ENCODE data around the gene CELF2.

CELF2 gene

DNA sequence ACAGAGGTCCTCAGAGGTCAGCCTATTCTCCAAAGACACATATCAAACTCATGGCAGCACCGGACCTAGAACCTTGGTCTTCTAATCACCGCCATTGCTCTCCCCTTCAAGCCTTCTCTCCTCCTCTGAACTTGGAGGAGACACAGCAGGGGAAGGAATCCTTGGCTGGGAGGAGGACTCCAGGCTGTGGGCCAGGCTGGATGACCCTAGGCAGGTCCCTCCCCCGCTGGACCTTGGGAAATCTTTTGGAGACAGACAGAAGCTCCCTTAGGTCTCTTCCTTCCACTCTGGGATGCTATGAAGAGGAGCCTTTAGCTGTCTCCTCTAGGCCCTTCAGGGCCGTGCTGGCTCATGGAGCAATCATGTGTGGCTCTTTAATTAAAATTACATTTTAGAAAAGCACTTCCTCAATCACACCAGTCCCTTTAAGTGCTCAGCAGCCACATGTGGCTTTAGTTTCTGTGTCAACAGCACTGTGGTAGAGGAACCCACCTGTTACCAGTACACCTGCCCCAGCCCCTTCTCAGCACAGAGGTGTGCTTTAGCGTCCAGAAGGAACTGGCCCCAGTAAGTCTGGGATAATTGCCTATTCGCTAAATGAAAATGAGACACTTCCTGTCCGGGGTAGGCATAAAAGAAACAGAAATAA is 238.2 kb downstream of the CELF2 start:
- no peaks in the 10 kb centered on the region for H3K9me3 ChIP-seq (ENCODE audit: control insufficient read depth, insufficient read depth, low read depth, low read length)
- TF ChIP-seq IKZF3 (tag by site-specific recombination; IDR thresholded peaks at IDR 0.05) (no peak), ZNF658 (tag by site-specific recombination; IDR thresholded peaks at IDR 0.05) (no peak), ZNF146 (tag by site-specific recombination; IDR thresholded peaks at IDR 0.05) (no peak), SCRT2 (tag by site-specific recombination; IDR thresholded peaks at IDR 0.05) (peak; percentile 74), SCRT1 (tag by site-specific recombination; IDR thresholded peaks at IDR 0.05; ENCODE audit: borderline replicate concordance) (peak; percentile 24; the same call in 1 of the 2 replicates), ZBTB17 (tag by site-specific recombination; IDR thresholded peaks at IDR 0.05) (no peak), SP7 (tag by site-specific recombination; IDR thresholded peaks at IDR 0.05) (no peak), SP2 (tag by site-specific recombination; IDR thresholded peaks at IDR 0.05) (no peak), ZNF354C (tag by site-specific recombination; IDR thresholded peaks at IDR 0.05; ENCODE audit: borderline replicate concordance, low read depth) (no peak), ZNF555 (tag by site-specific recombination; conservative IDR thresholded peaks at IDR 0.05) (no peak)
- TF ChIP-seq, protein P1, sequence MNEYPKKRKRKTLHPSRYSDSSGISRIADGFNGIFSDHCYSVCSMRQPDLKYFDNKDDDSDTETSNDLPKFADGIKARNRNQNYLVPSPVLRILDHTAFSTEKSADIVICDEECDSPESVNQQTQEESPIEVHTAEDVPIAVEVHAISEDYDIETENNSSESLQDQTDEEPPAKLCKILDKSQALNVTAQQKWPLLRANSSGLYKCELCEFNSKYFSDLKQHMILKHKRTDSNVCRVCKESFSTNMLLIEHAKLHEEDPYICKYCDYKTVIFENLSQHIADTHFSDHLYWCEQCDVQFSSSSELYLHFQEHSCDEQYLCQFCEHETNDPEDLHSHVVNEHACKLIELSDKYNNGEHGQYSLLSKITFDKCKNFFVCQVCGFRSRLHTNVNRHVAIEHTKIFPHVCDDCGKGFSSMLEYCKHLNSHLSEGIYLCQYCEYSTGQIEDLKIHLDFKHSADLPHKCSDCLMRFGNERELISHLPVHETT (tag by site-specific recombination; IDR thresholded peaks at IDR 0.05): no peak
- TF ChIP-seq, protein P2, sequence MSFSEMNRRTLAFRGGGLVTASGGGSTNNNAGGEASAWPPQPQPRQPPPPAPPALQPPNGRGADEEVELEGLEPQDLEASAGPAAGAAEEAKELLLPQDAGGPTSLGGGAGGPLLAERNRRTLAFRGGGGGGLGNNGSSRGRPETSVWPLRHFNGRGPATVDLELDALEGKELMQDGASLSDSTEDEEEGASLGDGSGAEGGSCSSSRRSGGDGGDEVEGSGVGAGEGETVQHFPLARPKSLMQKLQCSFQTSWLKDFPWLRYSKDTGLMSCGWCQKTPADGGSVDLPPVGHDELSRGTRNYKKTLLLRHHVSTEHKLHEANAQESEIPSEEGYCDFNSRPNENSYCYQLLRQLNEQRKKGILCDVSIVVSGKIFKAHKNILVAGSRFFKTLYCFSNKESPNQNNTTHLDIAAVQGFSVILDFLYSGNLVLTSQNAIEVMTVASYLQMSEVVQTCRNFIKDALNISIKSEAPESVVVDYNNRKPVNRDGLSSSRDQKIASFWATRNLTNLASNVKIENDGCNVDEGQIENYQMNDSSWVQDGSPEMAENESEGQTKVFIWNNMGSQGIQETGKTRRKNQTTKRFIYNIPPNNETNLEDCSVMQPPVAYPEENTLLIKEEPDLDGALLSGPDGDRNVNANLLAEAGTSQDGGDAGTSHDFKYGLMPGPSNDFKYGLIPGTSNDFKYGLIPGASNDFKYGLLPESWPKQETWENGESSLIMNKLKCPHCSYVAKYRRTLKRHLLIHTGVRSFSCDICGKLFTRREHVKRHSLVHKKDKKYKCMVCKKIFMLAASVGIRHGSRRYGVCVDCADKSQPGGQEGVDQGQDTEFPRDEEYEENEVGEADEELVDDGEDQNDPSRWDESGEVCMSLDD (tag by site-specific recombination; IDR thresholded peaks at IDR 0.05): no peak
- ChIA-PET CTCF (no interaction called here), POLR2A (interaction anchor here (0.6 kb wide), 1 partner anchor 30 kb away, joined by 3 read pairs; no protein-coding TSS in a partner anchor)
- H3K36me3 ChIP-seq (ENCODE audit: control insufficient read depth in 2 of 2, insufficient read depth in 1 of 2, low read length in 2 of 2): peaks cover 3 to 25% of the 10 kb centered on the region in 2 experiments; a peak in 2 of 3 replicates
- no peak overlapping the region for H3K27ac ChIP-seq (ENCODE audit: extremely low read depth, low read depth, low read length)
- no peaks in the 10 kb centered on the region for H3K4me1 ChIP-seq (ENCODE audit: control insufficient read depth, insufficient read depth, low read length)
- H3K4me3 ChIP-seq (ENCODE audit: low read depth, low read length): no peak overlapping the region

DNA sequence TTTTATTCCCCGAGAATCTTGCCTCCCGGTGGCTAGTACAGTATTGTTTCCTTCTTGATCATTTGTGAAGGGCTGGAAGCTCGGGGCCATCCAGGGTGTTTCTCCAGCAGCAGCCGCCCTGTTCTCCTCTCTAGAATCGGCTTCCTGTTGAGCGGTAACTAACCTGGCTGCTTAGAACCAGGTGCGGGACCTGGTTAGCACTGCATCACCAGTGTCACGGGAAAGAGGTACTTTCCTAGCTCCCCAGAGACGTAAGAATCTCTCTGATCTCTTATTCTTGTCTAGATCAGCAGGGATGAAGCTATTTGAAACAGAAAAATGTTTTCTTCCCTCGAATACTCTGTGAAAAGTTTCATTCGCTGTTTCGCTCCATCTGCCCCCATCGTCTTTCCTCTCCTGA is 239.2 kb downstream of the CELF2 start:
- no peaks in the 10 kb centered on the region for H3K4me1 ChIP-seq (ENCODE audit: control insufficient read depth, insufficient read depth, low read length)
- H3K9me3 ChIP-seq (ENCODE audit: control insufficient read depth, insufficient read depth, low read depth, low read length): no peaks in the 10 kb centered on the region
- CTCF ChIA-PET: no interaction called here
- H3K36me3 ChIP-seq (ENCODE audit: control insufficient read depth in 2 of 2, insufficient read depth in 1 of 2, low read length in 2 of 2): peaks cover 3 to 33% of the 10 kb centered on the region in 2 experiments; a peak in 2 of 3 replicates
- H3K4me3 ChIP-seq (ENCODE audit: low read depth, low read length): no peak overlapping the region
- TF ChIP-seq ZNF843 (tag by site-specific recombination; IDR thresholded peaks at IDR 0.05) (no peak), ZBTB7A (tag by site-specific recombination; IDR thresholded peaks at IDR 0.05; ENCODE audit: low read depth) (no peak), YY2 (tag by site-specific recombination; IDR thresholded peaks at IDR 0.05) (no peak), ZNF354C (tag by site-specific recombination; IDR thresholded peaks at IDR 0.05; ENCODE audit: borderline replicate concordance, low read depth) (no peak), ZEB2 (tag by site-specific recombination; IDR thresholded peaks at IDR 0.05) (no peak)
- POLR2A ChIA-PET: no interaction called here
- H3K27ac ChIP-seq (ENCODE audit: extremely low read depth, low read depth, low read length): no peak overlapping the region

DNA sequence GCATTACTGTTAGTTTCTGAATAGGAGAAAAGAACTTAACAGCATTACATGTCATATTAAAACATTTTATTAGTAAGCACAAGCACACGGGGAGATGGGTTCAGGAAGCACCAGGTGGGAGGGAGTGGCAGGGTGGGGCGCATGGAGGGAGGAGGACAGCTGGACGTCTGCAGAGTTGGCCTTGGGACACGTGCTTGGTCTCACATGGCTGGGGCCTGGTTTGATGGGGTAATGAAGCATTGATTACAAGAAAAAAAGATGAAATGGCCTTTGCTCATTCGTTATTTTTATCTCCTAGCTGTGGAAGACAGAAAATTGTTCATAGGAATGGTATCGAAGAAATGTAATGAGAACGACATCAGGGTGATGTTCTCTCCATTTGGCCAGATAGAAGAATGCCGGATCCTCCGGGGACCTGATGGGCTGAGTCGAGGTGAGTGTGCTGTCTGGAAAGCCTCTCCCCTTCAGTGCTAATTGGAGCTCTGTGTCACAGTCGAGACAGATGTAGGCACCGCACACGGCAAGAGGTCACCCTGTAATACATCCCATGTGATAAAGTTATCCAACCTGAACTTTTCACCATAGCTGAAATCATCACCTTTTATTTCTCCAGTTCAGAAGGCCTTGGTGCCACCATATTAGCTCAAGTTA is 239.9 kb downstream of the CELF2 start:
- Histone ChIP-seq H3K27ac (ENCODE audit: extremely low read depth, low read depth, low read length) (no peak overlapping the region), H3K36me3 (ENCODE audit: control insufficient read depth in 2 of 2, insufficient read depth in 1 of 2, low read length in 2 of 2) (peaks cover 3 to 35% of the 10 kb centered on the region in 2 experiments; a peak in 2 of 3 replicates), H3K9me3 (ENCODE audit: control insufficient read depth, insufficient read depth, low read depth, low read length) (no peaks in the 10 kb centered on the region), H3K4me3 (ENCODE audit: low read depth, low read length) (no peak overlapping the region), H3K4me1 (ENCODE audit: control insufficient read depth, insufficient read depth, low read length) (no peaks in the 10 kb centered on the region)
- TF ChIP-seq ZNF658 (tag by site-specific recombination; IDR thresholded peaks at IDR 0.05): no peak
- ChIA-PET POLR2A (no interaction called here), CTCF (no interaction called here)
